ENCODE data around the gene NR5A2.

- TF ChIP-seq RELA (CRISPR knock-in tag; IDR thresholded peaks at IDR 0.05; ENCODE audit: borderline replicate concordance) (no peak), PREB (CRISPR knock-in tag; IDR thresholded peaks at IDR 0.05; ENCODE audit: borderline replicate concordance) (no peak), ZNF671 (CRISPR knock-in tag; IDR thresholded peaks at IDR 0.05) (no peak), CTCF (IDR thresholded peaks at IDR 0.05) (no peak), ZNF121 (CRISPR knock-in tag; IDR thresholded peaks at IDR 0.05) (no peak), CREB1 (CRISPR knock-in tag; IDR thresholded peaks at IDR 0.05) (no peak), HMGXB4 (CRISPR knock-in tag; IDR thresholded peaks at IDR 0.05) (no peak), CREM (CRISPR knock-in tag; IDR thresholded peaks at IDR 0.05) (no peak), ZBTB43 (CRISPR knock-in tag; IDR thresholded peaks at IDR 0.05) (no peak), USF1 (CRISPR knock-in tag; IDR thresholded peaks at IDR 0.05) (no peak), FOXP1 (CRISPR knock-in tag; IDR thresholded peaks at IDR 0.05; ENCODE audit: borderline replicate concordance) (no peak), TCF7 (CRISPR knock-in tag; IDR thresholded peaks at IDR 0.05; ENCODE audit: low read depth) (no peak)
These were observed 170.7 kb downstream of the NR5A2 start for GRCh38 chr1:200198236-200198635.
